DMS79 (cell line): ENCODE data around the gene PCDH17.

ENCODE experiments used
- DNase-seq: peaks from one replicate; lab custom pipeline; 2025; lab: John Stamatoyannopoulos, UW

The PCDH17 gene

GRCh38 chr13:57739543-57740190, 108.1 kb downstream of the PCDH17 start:
- no peak for DNase-seq

GRCh38 chr13:57740719-57741118, 109.2 kb downstream of the PCDH17 start:
- DNase-seq: no peak

- no peak for DNase-seq
Observed at GRCh38 chr13:57748096-57748495, 116.6 kb downstream of the PCDH17 start.

- no peak for DNase-seq
Observed at GRCh38 chr13:57760951-57761350, 129.4 kb downstream of the PCDH17 start.

- no peak for DNase-seq
Observed at GRCh38 chr13:57763689-57764088, 132.1 kb downstream of the PCDH17 start.
